GM18505 (cell line): ENCODE data around the gene NCKAP5.

Source experiments
- ATAC-seq: cut with Tn5 transposase; IDR thresholded peaks from one replicate; pipeline ENCODE4 v1.9.1; 2021; ENCODE audit not compliant: unreplicated experiment
- POLR2A ChIP-seq: IDR thresholded peaks from 4 replicates; pipeline ENCODE4 v1.6.1; 2011; ENCODE audit warnings: borderline replicate concordance; ENCODE audit not compliant: insufficient read depth, insufficient read length; ENCODE audit errors: extremely low read depth

The NCKAP5 gene

GRCh38 chr2:132623096-132623839 lies 945.0 kb downstream of the NCKAP5 start:
- ATAC-seq: no peak
- no peak for TF ChIP-seq POLR2A
